ENCODE measurements around the gene KRTAP10-3.
A peak's percentile ranks its signal among the peaks of the same experiment; 100 is the strongest.
"Not testable (repeated sequence)": the region's sequence is repeated elsewhere in the genome, so short reads cannot be mapped to it uniquely, and the experiment has no call there.

Gene KRTAP10-3

DNA sequence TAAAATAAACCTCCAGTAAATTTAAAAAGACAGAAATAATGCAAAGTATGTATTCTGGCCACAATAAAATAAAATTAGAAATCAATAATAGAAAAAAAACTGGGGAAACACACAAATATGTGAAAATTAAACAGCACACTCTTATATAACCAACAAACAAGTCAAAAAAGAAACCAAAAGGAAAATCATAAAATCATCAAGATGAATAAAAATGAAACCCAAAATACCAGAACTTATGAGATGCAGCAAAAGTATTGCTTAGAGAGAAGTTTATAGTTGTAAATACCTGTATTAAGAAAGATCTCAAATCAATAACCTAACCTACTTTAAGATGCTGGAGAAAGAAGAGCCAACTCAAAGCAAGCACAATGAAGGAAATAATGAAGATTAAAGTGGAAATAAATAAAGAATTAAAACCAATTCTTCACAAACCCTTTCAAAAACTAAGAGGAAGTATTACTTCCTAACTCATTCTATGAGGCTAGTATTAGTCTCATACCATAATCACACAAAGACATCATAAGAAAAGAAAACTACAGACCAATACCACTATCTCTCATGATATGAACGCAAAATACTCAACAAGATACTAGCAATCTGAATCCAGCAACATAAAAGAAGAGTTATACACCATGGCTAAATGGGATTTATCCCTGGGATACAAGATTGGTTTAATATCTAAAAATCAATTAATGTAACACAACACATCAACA is 6.4 kb upstream of the KRTAP10-3 start:
- peak; percentile 5 for FAIRE-seq
- DNase-seq (ENCODE audit: insufficient read length, low spot score): no peak
- TF ChIP-seq TAF1 (IDR thresholded peaks at IDR 0.05; ENCODE audit: low read depth, low read length) (no peak), POLR2A (IDR thresholded peaks at IDR 0.05; ENCODE audit: low read depth, low read length) (no peak), POU2F2 (IDR thresholded peaks at IDR 0.05; ENCODE audit: low read depth, low read length) (no peak), PAX5 (IDR thresholded peaks at IDR 0.05; ENCODE audit: insufficient read depth, low read length, severe bottlenecking) (no peak), POLR2AphosphoS5 (IDR thresholded peaks at IDR 0.05; ENCODE audit: low read depth, low read length) (no peak), SPI1 (IDR thresholded peaks at IDR 0.05; ENCODE audit: low read depth, low read length) (no peak)

DNA sequence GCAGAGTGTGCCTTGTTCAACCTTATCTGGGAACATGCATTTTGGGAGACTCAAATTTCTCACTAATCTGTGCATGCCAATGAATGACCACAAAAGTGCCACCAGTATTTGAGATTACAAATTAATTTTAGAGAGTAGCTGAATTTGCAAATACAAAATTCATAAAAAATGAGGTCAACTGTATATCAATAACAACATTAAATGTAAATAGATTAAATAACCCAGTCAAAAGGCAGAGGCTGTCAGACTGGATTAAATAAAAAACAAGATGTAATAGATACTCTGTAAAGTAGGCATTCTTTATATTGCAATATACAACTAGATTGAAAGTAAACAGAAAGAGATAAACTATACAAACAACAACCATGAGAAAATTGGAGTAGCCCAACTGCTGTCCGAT is 5.5 kb upstream of the KRTAP10-3 start:
- no peak for DNase-seq (ENCODE audit: insufficient read length, low spot score)
- TF ChIP-seq POU2F2 (IDR thresholded peaks at IDR 0.05; ENCODE audit: low read depth, low read length): no peak
- TF ChIP-seq PAX5 (IDR thresholded peaks at IDR 0.05; ENCODE audit: insufficient read depth, low read length, severe bottlenecking): no peak
- no peak for TF ChIP-seq POLR2AphosphoS5 (IDR thresholded peaks at IDR 0.05; ENCODE audit: low read depth, low read length)
- TF ChIP-seq TAF1 (IDR thresholded peaks at IDR 0.05; ENCODE audit: low read depth, low read length): no peak
- no peak for TF ChIP-seq POLR2A (IDR thresholded peaks at IDR 0.05; ENCODE audit: low read depth, low read length)
- no peak for TF ChIP-seq SPI1 (IDR thresholded peaks at IDR 0.05; ENCODE audit: low read depth, low read length)
- no peak for FAIRE-seq

DNA sequence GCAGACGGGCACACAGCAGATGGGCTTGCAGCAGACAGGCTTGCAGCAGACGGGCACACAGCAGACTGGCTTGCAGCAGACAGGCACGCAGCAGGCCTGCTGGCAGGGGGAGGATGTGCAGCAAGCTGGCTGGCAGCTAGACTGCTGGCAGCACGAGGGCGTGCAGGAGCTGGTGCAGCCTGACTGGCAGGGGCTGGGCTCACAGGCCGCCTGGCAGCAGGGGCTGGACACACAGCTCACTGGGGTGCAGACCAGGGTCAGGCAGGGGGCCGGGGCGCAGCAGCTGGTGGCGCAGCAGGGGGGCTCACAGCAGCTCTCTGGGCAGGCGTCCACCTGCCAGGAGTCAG is 293 bp downstream of the KRTAP10-3 start:
- not testable (repeated sequence) for DNase-seq (ENCODE audit: insufficient read length, low spot score); FAIRE-seq

DNA sequence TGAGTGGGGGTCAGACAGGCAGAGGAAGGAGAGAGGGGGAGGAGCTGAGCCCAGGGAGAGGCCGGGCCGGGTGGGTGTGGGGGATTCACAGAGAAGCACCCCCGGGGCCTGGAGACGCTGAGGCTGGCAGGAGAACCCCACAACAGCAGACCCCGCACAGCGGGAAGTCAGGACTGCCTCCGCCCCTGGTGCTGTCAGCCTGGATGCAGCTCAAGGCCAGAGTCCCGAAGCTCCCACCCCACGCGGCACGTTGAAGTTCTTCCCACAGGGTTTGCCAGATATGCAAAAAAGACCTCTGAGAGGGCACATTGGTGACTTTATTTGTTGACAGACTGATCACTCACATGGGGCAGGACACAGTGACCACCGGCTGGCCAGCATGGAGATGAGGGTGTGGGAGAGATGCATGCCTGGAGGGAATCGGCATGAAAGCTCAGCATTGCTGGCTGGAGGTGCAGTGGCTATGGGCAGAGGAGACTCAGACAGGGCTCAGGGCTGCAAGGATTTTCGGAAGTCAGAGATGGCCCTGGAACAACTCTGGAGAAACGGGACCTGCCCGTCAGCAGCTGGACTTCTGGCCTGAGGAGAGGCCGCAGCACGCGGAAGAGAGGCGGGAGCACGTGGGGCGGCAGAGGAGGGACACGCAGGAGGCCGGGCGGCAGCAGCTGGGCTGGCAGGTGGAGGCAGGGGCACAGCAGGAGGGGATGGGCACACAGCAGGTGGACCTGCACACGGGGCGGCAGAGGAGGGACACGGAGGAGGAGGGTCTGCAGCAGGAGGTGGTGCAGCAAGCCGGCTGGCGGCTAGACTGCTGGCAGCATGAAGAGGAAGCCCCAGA is 885 bp downstream of the KRTAP10-3 start:
- DNase-seq (ENCODE audit: insufficient read length, low spot score): no peak
- TF ChIP-seq PAX5 (IDR thresholded peaks at IDR 0.05; ENCODE audit: insufficient read depth, low read length, severe bottlenecking): no peak
- TF ChIP-seq POLR2A (IDR thresholded peaks at IDR 0.05; ENCODE audit: low read depth, low read length): no peak
- no peak for TF ChIP-seq POLR2AphosphoS5 (IDR thresholded peaks at IDR 0.05; ENCODE audit: low read depth, low read length)
- no peak for TF ChIP-seq TAF1 (IDR thresholded peaks at IDR 0.05; ENCODE audit: low read depth, low read length)
- no peak for TF ChIP-seq SPI1 (IDR thresholded peaks at IDR 0.05; ENCODE audit: low read depth, low read length)
- TF ChIP-seq POU2F2 (IDR thresholded peaks at IDR 0.05; ENCODE audit: low read depth, low read length): no peak
- FAIRE-seq: no peak

DNA sequence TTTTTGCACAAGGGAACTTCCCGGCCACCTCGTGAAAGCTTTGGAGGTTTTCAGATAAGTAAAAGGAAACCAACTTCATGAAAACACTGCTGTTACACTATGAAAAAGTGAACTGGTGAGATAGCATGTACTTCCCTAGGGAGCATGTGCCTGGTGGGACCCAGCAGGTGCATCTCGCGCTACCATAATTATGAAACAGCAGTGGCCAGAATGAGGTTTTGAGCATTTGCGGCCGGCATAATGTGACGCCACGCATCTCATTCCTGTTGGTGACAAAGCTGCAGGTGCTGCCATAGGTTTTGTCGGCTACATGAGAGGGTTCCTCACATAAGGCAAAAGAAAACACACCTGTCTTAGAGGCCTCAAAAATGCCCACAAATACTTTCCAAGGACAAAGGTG is 1.7 kb downstream of the KRTAP10-3 start:
- FAIRE-seq (peak; percentile 40), DNase-seq (ENCODE audit: insufficient read length, low spot score) (no peak)
- TF ChIP-seq POLR2A (IDR thresholded peaks at IDR 0.05; ENCODE audit: low read depth, low read length): no peak
- no peak for TF ChIP-seq POU2F2 (IDR thresholded peaks at IDR 0.05; ENCODE audit: low read depth, low read length)
- no peak for TF ChIP-seq POLR2AphosphoS5 (IDR thresholded peaks at IDR 0.05; ENCODE audit: low read depth, low read length)
- no peak for TF ChIP-seq PAX5 (IDR thresholded peaks at IDR 0.05; ENCODE audit: insufficient read depth, low read length, severe bottlenecking)
- TF ChIP-seq SPI1 (IDR thresholded peaks at IDR 0.05; ENCODE audit: low read depth, low read length): no peak
- TF ChIP-seq TAF1 (IDR thresholded peaks at IDR 0.05; ENCODE audit: low read depth, low read length): no peak

DNA sequence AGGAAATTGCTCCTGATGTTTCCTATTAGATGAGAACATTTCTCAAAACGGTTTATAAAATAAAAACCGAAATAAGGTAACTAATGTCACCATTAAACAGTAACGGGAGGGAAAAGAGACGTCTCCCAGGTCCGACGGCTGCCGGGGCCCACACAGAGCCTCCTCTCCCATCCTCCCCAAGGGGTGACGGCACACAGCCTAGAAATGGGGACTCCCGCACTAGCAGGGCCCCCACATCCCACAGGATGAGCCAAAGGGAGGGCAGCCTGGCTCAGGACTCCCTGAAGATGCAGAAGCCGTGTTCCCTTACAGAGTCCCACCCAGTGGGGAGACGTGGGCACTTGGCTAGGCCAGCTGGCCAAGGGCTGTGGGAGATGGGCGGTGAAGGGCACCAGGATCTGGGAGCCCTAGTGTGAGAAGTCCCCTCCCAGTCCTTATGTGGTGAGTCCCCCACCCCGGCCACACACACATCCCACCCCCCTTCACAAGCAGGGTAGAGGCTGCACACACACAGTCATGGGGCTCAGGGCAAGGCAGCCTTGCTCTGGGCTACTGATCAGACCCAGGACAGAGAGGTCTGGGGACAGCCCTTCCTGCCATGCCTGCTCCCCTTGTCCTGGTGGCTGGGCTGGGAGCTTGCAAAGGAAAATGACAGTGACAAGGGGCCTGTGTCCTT is 3.3 kb downstream of the KRTAP10-3 start:
- FAIRE-seq (no peak), DNase-seq (ENCODE audit: insufficient read length, low spot score) (no peak)
- no peak for TF ChIP-seq SPI1 (IDR thresholded peaks at IDR 0.05; ENCODE audit: low read depth, low read length)
- TF ChIP-seq TAF1 (IDR thresholded peaks at IDR 0.05; ENCODE audit: low read depth, low read length): no peak
- no peak for TF ChIP-seq POLR2AphosphoS5 (IDR thresholded peaks at IDR 0.05; ENCODE audit: low read depth, low read length)
- TF ChIP-seq POLR2A (IDR thresholded peaks at IDR 0.05; ENCODE audit: low read depth, low read length): no peak
- no peak for TF ChIP-seq PAX5 (IDR thresholded peaks at IDR 0.05; ENCODE audit: insufficient read depth, low read length, severe bottlenecking)
- no peak for TF ChIP-seq POU2F2 (IDR thresholded peaks at IDR 0.05; ENCODE audit: low read depth, low read length)

DNA sequence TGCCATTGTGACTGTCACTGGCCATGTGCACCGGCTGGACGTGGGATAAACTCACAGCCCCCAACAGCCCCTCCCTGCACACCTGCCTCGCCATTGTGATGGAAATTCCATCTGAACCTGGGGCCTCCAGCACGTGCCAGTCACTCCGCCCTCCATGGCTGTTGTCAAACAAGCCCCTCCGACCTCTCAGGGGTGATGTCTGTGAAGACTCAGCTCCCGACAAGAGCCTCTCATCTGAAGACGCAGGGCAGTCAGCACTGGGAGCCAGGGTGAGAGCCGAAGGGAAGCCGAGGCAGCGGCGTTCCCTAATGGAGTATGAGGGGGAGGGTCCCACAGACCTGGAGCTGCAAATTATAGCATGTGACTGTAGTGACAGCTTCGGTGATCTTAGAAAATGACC is 5.9 kb downstream of the KRTAP10-3 start:
- no peak for FAIRE-seq
- TF ChIP-seq POU2F2 (IDR thresholded peaks at IDR 0.05; ENCODE audit: low read depth, low read length) (no peak), POLR2AphosphoS5 (IDR thresholded peaks at IDR 0.05; ENCODE audit: low read depth, low read length) (no peak), TAF1 (IDR thresholded peaks at IDR 0.05; ENCODE audit: low read depth, low read length) (no peak), PAX5 (IDR thresholded peaks at IDR 0.05; ENCODE audit: insufficient read depth, low read length, severe bottlenecking) (no peak), SPI1 (IDR thresholded peaks at IDR 0.05; ENCODE audit: low read depth, low read length) (no peak), POLR2A (IDR thresholded peaks at IDR 0.05; ENCODE audit: low read depth, low read length) (no peak)
- DNase-seq (ENCODE audit: insufficient read length, low spot score): no peak

DNA sequence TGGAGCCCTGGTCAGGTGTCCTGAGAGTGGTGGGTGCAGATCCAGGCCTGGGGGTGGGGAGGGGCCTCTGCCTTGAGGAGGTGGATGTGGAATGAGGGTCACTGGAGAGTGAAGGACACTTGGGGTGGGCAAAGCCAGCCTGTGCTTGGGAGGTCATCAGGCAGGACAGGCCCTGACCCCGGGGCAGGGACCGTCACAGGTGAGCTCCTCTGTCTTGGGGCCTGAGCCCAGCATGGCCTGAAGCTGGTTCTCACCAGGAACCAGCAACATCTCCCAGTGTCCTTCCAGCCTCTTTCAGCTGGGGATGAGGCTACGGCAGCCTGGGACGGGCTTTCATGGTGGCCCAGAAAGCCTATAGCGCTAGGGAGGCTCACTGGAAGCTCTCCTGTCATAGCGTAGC is 6.5 kb downstream of the KRTAP10-3 start:
- FAIRE-seq: no peak

DNA sequence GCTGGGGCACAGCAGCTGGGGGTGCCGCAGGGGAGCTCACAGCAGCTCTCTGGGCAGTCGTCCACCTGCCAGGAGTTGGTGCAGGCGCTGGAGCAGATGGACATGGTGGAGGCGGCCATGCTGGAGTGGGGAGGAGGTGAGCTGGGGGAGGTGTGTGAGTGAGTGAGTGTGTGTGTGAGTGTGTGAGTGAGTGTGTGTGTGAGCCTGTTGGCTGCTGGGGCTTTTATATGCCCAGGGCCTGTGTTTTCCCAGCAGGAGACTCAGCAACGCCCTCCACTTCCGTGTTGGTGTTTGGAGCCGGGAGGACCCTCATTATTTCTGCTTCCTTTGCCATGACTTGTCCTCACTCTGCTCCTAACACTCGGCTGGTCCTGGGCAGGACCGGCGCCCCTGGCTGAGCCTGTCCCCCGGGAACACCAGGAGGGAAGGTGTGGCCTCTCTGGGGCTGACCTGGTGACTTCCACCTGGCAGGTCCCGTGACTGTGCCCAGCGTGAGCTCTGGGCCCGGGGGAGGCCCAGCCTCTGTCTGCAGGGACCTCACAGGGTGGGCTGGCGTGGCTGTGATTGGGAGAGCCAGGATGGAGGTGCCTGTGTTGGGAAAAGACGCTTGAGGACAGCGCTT is 7.1 kb downstream of the KRTAP10-3 start, which contains the start of gene KRTAP10-2:
KRTAP10-2 (minus strand) TSS at position 166 of the 622 bp plus-strand sequence; CDS start at position 119, 47 bp downstream.
- no peak for DNase-seq (ENCODE audit: insufficient read length, low spot score)
- FAIRE-seq: no peak
- no peak for TF ChIP-seq POU2F2 (IDR thresholded peaks at IDR 0.05; ENCODE audit: low read depth, low read length)
- TF ChIP-seq SPI1 (IDR thresholded peaks at IDR 0.05; ENCODE audit: low read depth, low read length): no peak
- no peak for TF ChIP-seq PAX5 (IDR thresholded peaks at IDR 0.05; ENCODE audit: insufficient read depth, low read length, severe bottlenecking)
- no peak for TF ChIP-seq POLR2AphosphoS5 (IDR thresholded peaks at IDR 0.05; ENCODE audit: low read depth, low read length)
- no peak for TF ChIP-seq TAF1 (IDR thresholded peaks at IDR 0.05; ENCODE audit: low read depth, low read length)
- TF ChIP-seq POLR2A (IDR thresholded peaks at IDR 0.05; ENCODE audit: low read depth, low read length): no peak

More for the DNA sequence above, 6.5 kb downstream of the KRTAP10-3 start:
- TF ChIP-seq POLR2AphosphoS5 (IDR thresholded peaks at IDR 0.05; ENCODE audit: low read depth, low read length) (no peak), TAF1 (IDR thresholded peaks at IDR 0.05; ENCODE audit: low read depth, low read length) (no peak), SPI1 (IDR thresholded peaks at IDR 0.05; ENCODE audit: low read depth, low read length) (no peak)
- DNase-seq (ENCODE audit: insufficient read length, low spot score): no peak
